ENCODE results near the gene VAMP3. TPM values are rescaled to one million over a fixed set of nuclear protein-coding genes. Genes with fewer than 3 reads are reported as not detected.

VAMP3 gene
- total and polyA plus RNA-seq, 2 donors (not counting 3 experiments of a cell fraction or from before 2014, with no cell fraction given), result 100 to 137 TPM

GRCh38 chr1:7754234-7754633, 16.9 kb upstream of the VAMP3 start:
- FAIRE-seq, result peak; percentile 38

More at GRCh38 chr1:7754234-7754633, 16.9 kb upstream of the VAMP3 start:
- no TSS peak for BruUV-seq (replicated peaks)
- H3K9ac ChIP-seq (replicated peaks; ENCODE audit: extremely low read depth, insufficient read depth, low read length), result no peak overlapping the region
- no peaks in the 10 kb centered on the region for H3K27me3 ChIP-seq (ENCODE audit: control insufficient read depth in 2 of 2, insufficient read depth in 2 of 2, low read length in 2 of 2)
- dilution Hi-C loops (cut with MboI; ENCODE audit: extremely low pct_ligation_motif_present, low sequenced_read_pairs), result no loop called here
- H3K4me1 ChIP-seq (ENCODE audit: control insufficient read depth, extremely low read depth, insufficient read depth, low read length), result no peaks in the 10 kb centered on the region
- no peaks in the 10 kb centered on the region for H3K9me1 ChIP-seq (replicated peaks; ENCODE audit: control insufficient read depth, extremely low read depth, insufficient read depth, low read length)
- intact Hi-C loops (cut with micrococcal nuclease), result no loop called here
- no peaks in the 10 kb centered on the region for H4K20me1 ChIP-seq (replicated peaks; ENCODE audit: control insufficient read depth, extremely low read depth, insufficient read depth, low read length)
- no peak overlapping the region for H3K4me2 ChIP-seq (ENCODE audit: insufficient read depth, low read length)
- TF ChIP-seq CTCF (IDR thresholded peaks at IDR 0.05; ENCODE audit: extremely low read depth in 1 of 2, insufficient read depth in 1 of 2, low read depth in 1 of 2, low read length in 2 of 2) (no peak), FOS (IDR thresholded peaks at IDR 0.05; ENCODE audit: borderline replicate concordance, insufficient read depth, low read length) (no peak), POLR2A (IDR thresholded peaks at IDR 0.05; ENCODE audit: low read depth, low read length) (no peak), MYC (IDR thresholded peaks at IDR 0.05; ENCODE audit: low read depth, low read length) (no peak), EZH2 (IDR thresholded peaks at IDR 0.05; ENCODE audit: borderline replicate concordance, low read depth, low read length, severe bottlenecking) (no peak), MAX (IDR thresholded peaks at IDR 0.05; ENCODE audit: insufficient read depth, insufficient read length) (no peak), GATA2 (IDR thresholded peaks at IDR 0.05; ENCODE audit: insufficient read depth, insufficient read length, low read depth, low read length) (no peak), JUN (IDR thresholded peaks at IDR 0.05; ENCODE audit: borderline replicate concordance, insufficient read depth, insufficient read length, low read depth) (no peak)
- H3K4me3 ChIP-seq (replicated peaks in 1 of 3; ENCODE audit: insufficient read depth in 1 of 3, low read depth in 1 of 3, low read length in 3 of 3), result no peak overlapping the region
- H3K27ac ChIP-seq (ENCODE audit: insufficient read depth, low read depth, low read length), result no peak overlapping the region
- H3K9me3 ChIP-seq (replicated peaks; ENCODE audit: control insufficient read depth, insufficient read depth, low read length), result no peaks in the 10 kb centered on the region
- no peak overlapping the region for H2AFZ ChIP-seq (ENCODE audit: low read depth, low read length)
- H3K36me3 ChIP-seq (ENCODE audit: control insufficient read depth in 2 of 2, extremely low read depth in 1 of 2, insufficient read depth in 2 of 2, low read length in 2 of 2), result no peaks in the 10 kb centered on the region
- CTCF ChIA-PET, result interaction anchor here (2.3 to 9.9 kb wide), 6 partner anchors 12 to 94 kb away, joined by 12 to 674 read pairs (median 23); no protein-coding TSS in a partner anchor
- no peaks in the 10 kb centered on the region for H3K79me2 ChIP-seq (ENCODE audit: control insufficient read depth, insufficient read depth, low read length)
- POLR2A ChIA-PET, result no interaction called here
- DNase-seq (ENCODE audit: low read depth, low spot score), result no peak

Data from endothelial cell of umbilical vein (primary cell).